ENCODE measurements around the gene TEPSIN. TPM values are rescaled to one million over a fixed set of nuclear protein-coding genes. Genes with fewer than 3 reads are reported as not detected.

Gene TEPSIN
- total RNA-seq, 1 donor from 2014 or later: 13.4 TPM

GRCh38 chr17:81209141-81209540 is 29.7 kb downstream of the TEPSIN start:
- ATAC-seq (ENCODE audit: poor library complexity) (no peak), DNase-seq (no peak)
- intact Hi-C loops (cut with DNase I): no loop called here

GRCh38 chr17:81208651-81209050 is 30.2 kb downstream of the TEPSIN start:
- intact Hi-C loops (cut with DNase I): no loop called here
- ATAC-seq (ENCODE audit: poor library complexity) (no peak), DNase-seq (no peak)

- no peak for ATAC-seq (ENCODE audit: poor library complexity)
- intact Hi-C loops (cut with DNase I): no loop called here
Observed at GRCh38 chr17:81207610-81208581, 31.0 kb downstream of the TEPSIN start.

GRCh38 chr17:81206657-81207056 is 32.2 kb downstream of the TEPSIN start:
- intact Hi-C loops (cut with DNase I): no loop called here
- DNase-seq (no peak), ATAC-seq (ENCODE audit: poor library complexity) (no peak)

More at GRCh38 chr17:81207610-81208581, 31.0 kb downstream of the TEPSIN start:
- no peak for DNase-seq

- ATAC-seq (ENCODE audit: poor library complexity) (no peak), DNase-seq (no peak)
- intact Hi-C loops (cut with DNase I): no loop called here
Observed at GRCh38 chr17:81206166-81206565, 32.7 kb downstream of the TEPSIN start.

GRCh38 chr17:81204578-81204977 is 34.3 kb downstream of the TEPSIN start:
- DNase-seq: no peak
- intact Hi-C loops (cut with DNase I): no loop called here

GRCh38 chr17:81203136-81203535 is 35.7 kb downstream of the TEPSIN start:
- ATAC-seq (ENCODE audit: poor library complexity) (no peak), DNase-seq (no peak)

More at GRCh38 chr17:81204578-81204977, 34.3 kb downstream of the TEPSIN start:
- ATAC-seq (ENCODE audit: poor library complexity): no peak

GRCh38 chr17:81202318-81202717 is 36.5 kb downstream of the TEPSIN start:
- ATAC-seq (ENCODE audit: poor library complexity) (no peak), DNase-seq (no peak)
- intact Hi-C loops (cut with DNase I): no loop called here

More at GRCh38 chr17:81203136-81203535, 35.7 kb downstream of the TEPSIN start:
- intact Hi-C loops (cut with DNase I): no loop called here

- peak; percentile 56 for ATAC-seq (ENCODE audit: poor library complexity)
- intact Hi-C loops (cut with DNase I): no loop called here
Observed at GRCh38 chr17:81200695-81201580, 37.9 kb downstream of the TEPSIN start.

GRCh38 chr17:81200201-81200600 is 38.7 kb downstream of the TEPSIN start:
- DNase-seq (no peak), ATAC-seq (ENCODE audit: poor library complexity) (no peak)
- intact Hi-C loops (cut with DNase I): no loop called here

More at GRCh38 chr17:81200695-81201580, 37.9 kb downstream of the TEPSIN start:
- DNase-seq: no peak

GRCh38 chr17:81199482-81199830 is 39.4 kb downstream of the TEPSIN start:
- intact Hi-C loops (cut with DNase I): no loop called here
- ATAC-seq (ENCODE audit: poor library complexity): no peak

GRCh38 chr17:81198826-81199481 is 39.9 kb downstream of the TEPSIN start:
- intact Hi-C loops (cut with DNase I): no loop called here
- no peak for DNase-seq

More at GRCh38 chr17:81199482-81199830, 39.4 kb downstream of the TEPSIN start:
- no peak for DNase-seq

GRCh38 chr17:81197831-81198490 is 40.9 kb downstream of the TEPSIN start:
- intact Hi-C loops (cut with DNase I): no loop called here
- ATAC-seq (ENCODE audit: poor library complexity) (no peak), DNase-seq (peak; percentile 36)

More at GRCh38 chr17:81198826-81199481, 39.9 kb downstream of the TEPSIN start:
- no peak for ATAC-seq (ENCODE audit: poor library complexity)

- DNase-seq (no peak), ATAC-seq (ENCODE audit: poor library complexity) (no peak)
- intact Hi-C loops (cut with DNase I): no loop called here
Observed at GRCh38 chr17:81197409-81197795, 41.5 kb downstream of the TEPSIN start.

- intact Hi-C loops (cut with DNase I): no loop called here
- ATAC-seq (ENCODE audit: poor library complexity): no peak
- DNase-seq: no peak
Observed at GRCh38 chr17:81196505-81197408, 42.1 kb downstream of the TEPSIN start.

GRCh38 chr17:81195941-81196495 is 42.8 kb downstream of the TEPSIN start:
- ATAC-seq (ENCODE audit: poor library complexity) (no peak), DNase-seq (peak; percentile 32)
- intact Hi-C loops (cut with DNase I): no loop called here

All from Right ventricle myocardium superior (tissue), 1 donor.